ENCODE results near the gene FARP2.

GRCh38 chr2:241376808-241377207 is 20.7 kb downstream of the FARP2 start:
- TF ChIP-seq CTCF (conservative IDR thresholded peaks at IDR 0.05 in 1 of 2, IDR thresholded peaks at IDR 0.05 in 1 of 2; ENCODE audit: extremely low read depth in 1 of 2, insufficient read depth in 1 of 2, low read depth in 1 of 2, low read length in 2 of 2) (no peak), EZH2 (IDR thresholded peaks at IDR 0.05; ENCODE audit: borderline replicate concordance, low read length) (no peak)
